H7 (cell line): ENCODE results near the gene SYTL2. TPM values are rescaled to one million over a fixed set of nuclear protein-coding genes. Genes with fewer than 3 reads are reported as not detected.
"Not testable (repeated sequence)": the region's sequence is repeated elsewhere in the genome, so short reads cannot be mapped to it uniquely, and the experiment has no call there.

ENCODE experiments used
- DNase-seq: peaks from one replicate; pipeline ENCODE4 v3.0.0; 2012
- H3K27me3 ChIP-seq: 2 replicates; pipeline ENCODE4 v1.6.0; 2011; ENCODE audit warnings: mild to moderate bottlenecking, low read length; ENCODE audit not compliant: control insufficient read depth, insufficient read depth
- H3K36me3 ChIP-seq: replicated peaks from 2 replicates; pipeline ENCODE4 v1.5.1; 2011; ENCODE audit warnings: low read length; ENCODE audit not compliant: control insufficient read depth, insufficient read depth
- H3K4me3 ChIP-seq: 2 replicates; pipeline ENCODE4 v1.5.1; 2011; ENCODE audit warnings: low read depth, mild to moderate bottlenecking, control low read depth, low read length, moderate library complexity; ENCODE audit not compliant: insufficient read depth
- total RNA-seq: library from RNA; depleted of rRNA; stranded (reverse); fragments of >200 nt; shearing (Covaris generic); gene quantifications from 2 replicates; pipeline ENCODE4 v1.2.3, GENCODE V29; 2014

The SYTL2 gene
- total RNA-seq, 1 experiment from 2014 or later = 1.4 TPM

- no peaks in the 10 kb centered on the region for H3K27me3 ChIP-seq
These were observed 112.7 kb downstream of the SYTL2 start for GRCh38 chr11:85698195-85698594.

GRCh38 chr11:85697747-85698146, 113.2 kb downstream of the SYTL2 start:
- no peaks in the 10 kb centered on the region for H3K36me3 ChIP-seq
- H3K4me3 ChIP-seq = no peak overlapping the region
- DNase-seq = no peak
- H3K27me3 ChIP-seq = no peaks in the 10 kb centered on the region

More at GRCh38 chr11:85698195-85698594, 112.7 kb downstream of the SYTL2 start:
- no peaks in the 10 kb centered on the region for H3K36me3 ChIP-seq
- H3K4me3 ChIP-seq = no peak overlapping the region
- no peak for DNase-seq

- no peaks in the 10 kb centered on the region for H3K36me3 ChIP-seq
- DNase-seq = no peak
- H3K27me3 ChIP-seq = no peaks in the 10 kb centered on the region
- no peak overlapping the region for H3K4me3 ChIP-seq
These were observed 115.4 kb downstream of the SYTL2 start for GRCh38 chr11:85695546-85695945.

GRCh38 chr11:85694385-85694980, 116.5 kb downstream of the SYTL2 start:
- H3K36me3 ChIP-seq = no peaks in the 10 kb centered on the region
- DNase-seq = peak; percentile 28
- no peak overlapping the region for H3K4me3 ChIP-seq
- H3K27me3 ChIP-seq = no peaks in the 10 kb centered on the region

GRCh38 chr11:85685820-85686459, 125.0 kb downstream of the SYTL2 start, which contains the start of gene CCDC89:
Gene CCDC89 (minus strand): TSS chr11:85686195. CDS start chr11:85686130, 65 bp downstream.
- DNase-seq = peak; percentile 49
- Histone ChIP-seq H3K36me3 (no peaks in the 10 kb centered on the region), H3K27me3 (no peaks in the 10 kb centered on the region), H3K4me3 (no peak within 1 kb of the TSS)

- H3K27me3 ChIP-seq = no peaks in the 10 kb centered on the region
- no peaks in the 10 kb centered on the region for H3K36me3 ChIP-seq
- H3K4me3 ChIP-seq = no peak overlapping the region
- DNase-seq = peak; percentile 26
These were observed 125.7 kb downstream of the SYTL2 start for GRCh38 chr11:85685125-85685819.

GRCh38 chr11:85682330-85683305, 128.3 kb downstream of the SYTL2 start:
- Histone ChIP-seq H3K36me3 (no peaks in the 10 kb centered on the region), H3K27me3 (no peaks in the 10 kb centered on the region), H3K4me3 (no peak overlapping the region)
- no peak for DNase-seq

GRCh38 chr11:85680897-85681296, 130.0 kb downstream of the SYTL2 start:
- Histone ChIP-seq H3K27me3 (no peaks in the 10 kb centered on the region), H3K4me3 (no peak overlapping the region), H3K36me3 (no peaks in the 10 kb centered on the region)
- peak; percentile 56 for DNase-seq

GRCh38 chr11:85679576-85679975, 131.4 kb downstream of the SYTL2 start:
- Histone ChIP-seq H3K27me3 (no peaks in the 10 kb centered on the region), H3K4me3 (no peak overlapping the region), H3K36me3 (no peaks in the 10 kb centered on the region)
- DNase-seq = no peak

GRCh38 chr11:85673393-85673792, 137.5 kb downstream of the SYTL2 start:
- H3K36me3 ChIP-seq = no peaks in the 10 kb centered on the region
- no peak for DNase-seq
- no peak overlapping the region for H3K4me3 ChIP-seq
- no peaks in the 10 kb centered on the region for H3K27me3 ChIP-seq

GRCh38 chr11:85672105-85672902, 138.6 kb downstream of the SYTL2 start:
- DNase-seq = no peak
- Histone ChIP-seq H3K4me3 (no peak overlapping the region), H3K27me3 (no peaks in the 10 kb centered on the region), H3K36me3 (no peaks in the 10 kb centered on the region)

- not testable (repeated sequence) for H3K27me3 ChIP-seq, H3K36me3 ChIP-seq, H3K4me3 ChIP-seq, DNase-seq
These were observed 139.8 kb downstream of the SYTL2 start for GRCh38 chr11:85670949-85671663.

- no peak for DNase-seq
These were observed 142.8 kb downstream of the SYTL2 start for GRCh38 chr11:85668157-85668556.

More at GRCh38 chr11:85668157-85668556, 142.8 kb downstream of the SYTL2 start:
- no peaks in the 10 kb centered on the region for H3K27me3 ChIP-seq
- no peak overlapping the region for H3K4me3 ChIP-seq
- peaks cover under 1% of the 10 kb centered on the region for H3K36me3 ChIP-seq
